ENCODE measurements around the gene PDGFB. TPM values are rescaled to one million over a fixed set of nuclear protein-coding genes. Genes with fewer than 3 reads are reported as not detected.
A peak's percentile ranks its signal among the peaks of the same experiment; 100 is the strongest.

Gene PDGFB
- total and polyA plus RNA-seq, 9 of the 15 experiments (the other 6 are each of a cell fraction or from before 2014, with no cell fraction given) = 0.07 to 4.0 (median 0.48) TPM; not detected in 1

GRCh38 chr22:39254122-39254521 is 9.3 kb upstream of the PDGFB start:
- WGBS (ENCODE audit: insufficient coverage, low coverage, missing lambda C conversion rate) = 67% methylated on average over 8 of the region's 14 CpGs
- no peaks in the 10 kb centered on the region for H3K27me3 ChIP-seq (ENCODE audit: control insufficient read depth in 2 of 2, insufficient read depth in 2 of 2, low read length in 2 of 2)
- no peak for FAIRE-seq
- ChIA-PET CTCF (ENCODE audit: low intra/inter-chr PET ratio) (no interaction called here), POLR2A (interaction anchor here (0.6 to 1.8 kb wide), 3 partner anchors 37 to 476 kb away, joined by 3 to 8 read pairs (median 3); no protein-coding TSS in a partner anchor)
- DNase-seq (ENCODE audit: extremely low read depth in 1 of 4, low spot score in 3 of 4) = no peak
- no peaks in the 10 kb centered on the region for H3K36me3 ChIP-seq (ENCODE audit: control insufficient read depth, insufficient read depth, low read length)
- no peak for ATAC-seq
- no peaks in the 10 kb centered on the region for H3K79me2 ChIP-seq (ENCODE audit: control insufficient read depth, insufficient read depth, low read length)
- H3K9me1 ChIP-seq (ENCODE audit: control insufficient read depth, insufficient read depth, low read length) = no peaks in the 10 kb centered on the region
- H3K4me3 ChIP-seq = no peak overlapping the region
- no peaks in the 10 kb centered on the region for H4K20me1 ChIP-seq (replicated peaks; ENCODE audit: control insufficient read depth, insufficient read depth, low read length)
- BruUV-seq (replicated peaks) = no TSS peak
- H3K4me1 ChIP-seq (replicated peaks in 1 of 2; ENCODE audit: control insufficient read depth in 2 of 2, insufficient read depth in 2 of 2, low read length in 2 of 2) = peaks cover 32 to 50% of the 10 kb centered on the region in 2 experiments; a peak in 4 of 5 replicates
- H3K9me3 ChIP-seq (replicated peaks; ENCODE audit: control insufficient read depth, insufficient read depth, low read depth, low read length) = no peaks in the 10 kb centered on the region
- in situ Hi-C loops (cut with MboI) (no loop called here), intact Hi-C loops (cut with micrococcal nuclease) (no loop called here)
- H2AFZ ChIP-seq (ENCODE audit: low read depth, low read length) = no peak overlapping the region
- no peak overlapping the region for H3K4me2 ChIP-seq (ENCODE audit: insufficient read depth, low read length)
- H3K27ac ChIP-seq (ENCODE audit: extremely low read depth, low read depth, low read length) = no peak overlapping the region; the same call in 2 of the 3 replicates
- peak overlapping the region in 1 of 2 experiments; percentile 73; a peak in 1 of 4 replicates for H3K9ac ChIP-seq (ENCODE audit: insufficient read depth in 1 of 2, low read depth in 2 of 2, low read length in 2 of 2)
- no peak for TF ChIP-seq POLR2G (IDR thresholded peaks at IDR 0.05; ENCODE audit: low read depth, low read length)
- TF ChIP-seq CHD7 (IDR thresholded peaks at IDR 0.05; ENCODE audit: low read depth, low read length) = no peak
- no peak for TF ChIP-seq ZNF133 (CRISPR knock-in tag; IDR thresholded peaks at IDR 0.05)
- TF ChIP-seq ZSCAN32 (CRISPR knock-in tag; IDR thresholded peaks at IDR 0.05) = no peak
- TF ChIP-seq HMG20A (CRISPR knock-in tag; conservative IDR thresholded peaks at IDR 0.05) = no peak
- no peak for TF ChIP-seq ZNF324 (CRISPR knock-in tag; IDR thresholded peaks at IDR 0.05)
- peak; percentile 3; the same call in 1 of the 2 replicates for TF ChIP-seq RBFOX2 (IDR thresholded peaks at IDR 0.05; ENCODE audit: low read depth, low read length)
- no peak for TF ChIP-seq ZNF184 (CRISPR knock-in tag; IDR thresholded peaks at IDR 0.05)
- peak; percentile 77 for TF ChIP-seq RFX1 (IDR thresholded peaks at IDR 0.05)
- no peak for TF ChIP-seq HES1 (IDR thresholded peaks at IDR 0.05; ENCODE audit: low read depth)
- TF ChIP-seq ZC3H8 (IDR thresholded peaks at IDR 0.05) = no peak

All from K562 (cell line).